Skeletal muscle satellite cell (primary cell): ENCODE data around the gene SPRTN.
A peak's percentile ranks its signal among the peaks of the same experiment; 100 is the strongest.

Experiments
- H3K27me3 ChIP-seq: 2 replicates; pipeline ENCODE4 v1.7.0; 2013; ENCODE audit warnings: low read length; ENCODE audit not compliant: control insufficient read depth, insufficient read depth
- H3K36me3 ChIP-seq: 2 replicates; pipeline ENCODE4 v1.7.0; 2013; ENCODE audit warnings: mild to moderate bottlenecking, control low read depth, low read length; ENCODE audit not compliant: insufficient read depth
- H3K4me1 ChIP-seq: 2 replicates; pipeline ENCODE4 v1.7.0; 2013; ENCODE audit warnings: low read length; ENCODE audit not compliant: control insufficient read depth, insufficient read depth
- H3K4me2 ChIP-seq: 2 replicates; pipeline ENCODE4 v1.7.0; 2013; ENCODE audit warnings: mild to moderate bottlenecking, low read length
- H3K4me3 ChIP-seq: 2 replicates; pipeline ENCODE4 v1.7.0; 2013; ENCODE audit warnings: low read length
- H3K9ac ChIP-seq: 2 replicates; pipeline ENCODE4 v1.7.0; 2013; ENCODE audit warnings: mild to moderate bottlenecking, low read depth, low read length, moderate library complexity
- H3K9me3 ChIP-seq: replicated peaks from 2 replicates; pipeline ENCODE4 v1.7.0; 2013; ENCODE audit warnings: mild to moderate bottlenecking, control low read depth, low read length

SPRTN gene

DNA sequence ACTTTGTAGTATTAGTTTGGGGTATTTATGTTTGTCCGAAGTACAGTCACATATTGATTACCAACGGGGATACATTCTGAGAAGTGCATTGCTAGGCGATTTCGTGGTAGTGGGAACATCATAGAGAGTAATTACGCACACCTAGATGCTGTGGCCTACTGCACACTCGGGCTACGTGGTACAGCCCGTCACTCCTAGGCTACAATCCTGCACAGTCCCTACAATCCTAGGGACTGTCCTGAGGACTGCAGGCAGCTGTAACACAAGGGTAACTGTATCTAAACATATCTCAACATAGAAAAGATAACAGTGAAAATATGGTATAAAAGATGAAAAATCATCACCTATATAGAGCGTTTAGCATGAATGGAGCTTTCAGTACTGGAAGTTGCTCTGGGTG is 19.0 kb upstream of the SPRTN start:
- Histone ChIP-seq H3K27me3 (no peaks in the 10 kb centered on the region), H3K4me2 (no peak overlapping the region), H3K9ac (no peak overlapping the region), H3K9me3 (no peaks in the 10 kb centered on the region), H3K4me3 (no peak overlapping the region), H3K4me1 (no peaks in the 10 kb centered on the region), H3K36me3 (no peaks in the 10 kb centered on the region)

DNA sequence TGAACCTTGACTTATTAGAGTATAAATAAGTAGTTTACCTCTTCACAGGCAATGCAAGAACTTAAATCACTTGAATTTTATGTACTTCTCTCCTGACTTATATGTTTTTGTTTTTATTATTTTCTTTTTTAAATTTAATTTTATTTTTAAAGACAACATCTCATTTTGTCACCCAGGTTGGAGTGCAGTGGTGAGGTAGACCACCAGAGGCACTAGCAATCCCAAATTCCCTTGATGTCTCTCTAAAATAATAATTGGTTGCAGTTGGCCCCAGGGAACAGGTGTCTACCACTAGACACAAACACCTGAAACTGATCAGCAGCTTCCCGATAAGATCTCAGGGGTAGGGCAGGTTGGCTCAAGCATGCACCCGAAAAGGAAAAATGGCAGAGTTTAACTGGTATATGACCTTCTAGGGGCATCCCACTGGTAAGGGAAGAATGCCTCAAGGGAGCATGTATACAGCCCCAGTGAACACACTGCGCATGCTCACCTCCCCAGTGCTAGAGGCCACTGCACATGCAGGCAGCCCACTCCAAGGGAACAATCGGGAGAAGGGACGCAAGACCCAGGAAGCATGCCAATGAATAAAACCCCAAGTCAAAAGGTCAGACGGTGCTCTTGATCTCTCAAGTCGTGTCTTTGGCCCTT is 15.1 kb upstream of the SPRTN start:
- Histone ChIP-seq H3K4me1 (no peaks in the 10 kb centered on the region), H3K4me3 (no peak overlapping the region), H3K9me3 (no peaks in the 10 kb centered on the region), H3K9ac (no peak overlapping the region), H3K27me3 (no peaks in the 10 kb centered on the region), H3K36me3 (no peaks in the 10 kb centered on the region), H3K4me2 (no peak overlapping the region)

- no peak overlapping the region for H3K4me3 ChIP-seq
- no peaks in the 10 kb centered on the region for H3K4me1 ChIP-seq
- H3K36me3 ChIP-seq = no peaks in the 10 kb centered on the region
- H3K9ac ChIP-seq = no peak overlapping the region
- H3K4me2 ChIP-seq = no peak overlapping the region
- H3K27me3 ChIP-seq = no peaks in the 10 kb centered on the region
- H3K9me3 ChIP-seq = no peaks in the 10 kb centered on the region
Measured at GRCh38 chr1:231324660-231325059, 13.4 kb upstream of the SPRTN start.

DNA sequence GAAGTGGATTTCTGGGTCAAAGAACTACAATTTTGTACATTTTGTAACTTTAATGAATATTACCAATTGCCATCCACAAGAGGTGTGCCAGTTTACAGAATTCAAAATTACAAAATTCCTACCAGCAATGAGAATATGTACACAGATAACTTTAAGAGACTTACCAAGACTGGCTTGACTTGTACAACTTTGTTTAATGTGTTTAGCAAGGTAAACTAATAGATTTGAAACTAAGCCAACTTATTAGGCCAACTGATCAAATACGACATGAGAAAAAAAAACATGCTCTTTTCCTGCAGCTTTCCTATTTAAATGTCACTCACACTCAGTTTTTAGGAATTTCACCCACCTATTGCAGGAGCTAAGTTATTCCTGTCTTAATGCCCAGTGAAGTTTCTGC is 11.8 kb upstream of the SPRTN start:
- Histone ChIP-seq H3K4me2 (no peak overlapping the region), H3K27me3 (no peaks in the 10 kb centered on the region), H3K4me1 (no peaks in the 10 kb centered on the region), H3K4me3 (no peak overlapping the region), H3K9ac (no peak overlapping the region), H3K36me3 (no peaks in the 10 kb centered on the region), H3K9me3 (no peaks in the 10 kb centered on the region)

DNA sequence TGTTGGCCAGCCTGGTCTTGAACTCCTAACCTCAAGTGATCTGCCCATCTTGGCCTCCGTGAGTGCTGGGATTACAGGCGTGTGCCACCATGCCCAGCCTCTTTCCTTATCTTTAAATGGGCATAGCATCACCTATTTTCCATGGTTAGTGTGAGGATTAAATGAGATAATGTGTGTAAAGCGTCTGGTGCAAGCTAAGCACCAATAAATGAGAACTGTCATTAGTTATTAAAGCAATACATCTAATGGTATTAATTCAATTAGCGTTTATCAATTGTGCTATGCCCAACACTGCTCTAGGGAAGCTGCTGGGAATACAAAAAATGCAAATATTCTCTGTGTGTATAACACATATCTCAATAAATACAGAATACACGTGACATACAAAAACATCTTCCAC is 10.5 kb upstream of the SPRTN start:
- H3K4me3 ChIP-seq = no peak overlapping the region
- no peaks in the 10 kb centered on the region for H3K27me3 ChIP-seq

GRCh38 chr1:231329483-231329882 is 8.6 kb upstream of the SPRTN start:
- Histone ChIP-seq H3K4me3 (no peak overlapping the region), H3K9ac (no peak overlapping the region), H3K4me2 (no peak overlapping the region), H3K36me3 (peaks cover 10% of the 10 kb centered on the region), H3K9me3 (no peaks in the 10 kb centered on the region), H3K4me1 (peaks cover 14% of the 10 kb centered on the region), H3K27me3 (no peaks in the 10 kb centered on the region)

More for the DNA sequence above, 10.5 kb upstream of the SPRTN start:
- H3K4me1 ChIP-seq = no peaks in the 10 kb centered on the region
- H3K4me2 ChIP-seq = no peak overlapping the region
- H3K9ac ChIP-seq = no peak overlapping the region
- H3K9me3 ChIP-seq = no peaks in the 10 kb centered on the region
- H3K36me3 ChIP-seq = no peaks in the 10 kb centered on the region

- Histone ChIP-seq H3K9me3 (no peaks in the 10 kb centered on the region), H3K36me3 (peaks cover 10% of the 10 kb centered on the region), H3K4me1 (peaks cover 32% of the 10 kb centered on the region), H3K9ac (no peak overlapping the region), H3K4me2 (peak overlapping the region; percentile 98), H3K27me3 (no peaks in the 10 kb centered on the region), H3K4me3 (peak overlapping the region; percentile 91)
Measured at GRCh38 chr1:231332761-231333160, 5.3 kb upstream of the SPRTN start.

DNA sequence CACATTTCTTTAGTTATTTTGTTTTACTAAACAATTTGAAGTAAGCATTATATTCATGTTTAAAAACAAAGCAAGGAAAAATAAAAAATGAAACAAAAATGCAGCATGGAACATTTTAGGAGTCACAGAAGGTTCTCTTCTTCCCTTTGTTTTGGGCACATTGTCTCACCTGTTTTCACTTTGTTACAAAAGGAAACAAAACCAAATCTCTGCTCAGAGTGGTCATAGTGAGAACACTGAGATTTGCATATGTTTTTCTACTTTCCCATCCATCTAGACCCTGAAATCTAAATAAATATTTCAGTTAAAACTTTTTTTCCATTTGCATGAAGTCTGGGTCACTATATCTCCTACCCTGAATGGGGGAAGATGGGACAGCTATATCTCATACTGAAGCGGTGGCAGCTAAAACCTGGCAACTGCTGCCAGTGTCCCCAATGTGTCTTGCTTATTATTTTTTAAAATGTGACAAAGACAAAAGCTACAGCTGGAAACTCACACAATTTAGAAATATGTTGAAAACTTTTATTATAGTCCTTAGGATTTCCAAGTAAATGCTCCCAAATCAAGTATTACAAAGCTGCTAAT is 3.9 kb upstream of the SPRTN start:
- H3K27me3 ChIP-seq = no peaks in the 10 kb centered on the region
- peaks cover 33% of the 10 kb centered on the region for H3K4me1 ChIP-seq
- peak overlapping the region; percentile 91 for H3K4me3 ChIP-seq
- peak overlapping the region; percentile 48 for H3K9ac ChIP-seq
- H3K4me2 ChIP-seq = peak overlapping the region; percentile 98
- no peaks in the 10 kb centered on the region for H3K9me3 ChIP-seq
- H3K36me3 ChIP-seq = peaks cover 10% of the 10 kb centered on the region

- H3K4me2 ChIP-seq = peak overlapping the region; percentile 98
- H3K9ac ChIP-seq = peak overlapping the region; percentile 48
- no peaks in the 10 kb centered on the region for H3K9me3 ChIP-seq
- H3K4me3 ChIP-seq = peak overlapping the region; percentile 91
- peaks cover 10% of the 10 kb centered on the region for H3K36me3 ChIP-seq
- no peaks in the 10 kb centered on the region for H3K27me3 ChIP-seq
- peaks cover 37% of the 10 kb centered on the region for H3K4me1 ChIP-seq
Measured at GRCh38 chr1:231334952-231335351, 3.1 kb upstream of the SPRTN start.

- H3K9ac ChIP-seq = peak overlapping the region; percentile 95
Measured at GRCh38 chr1:231335663-231336602, 2.2 kb upstream of the SPRTN start.

DNA sequence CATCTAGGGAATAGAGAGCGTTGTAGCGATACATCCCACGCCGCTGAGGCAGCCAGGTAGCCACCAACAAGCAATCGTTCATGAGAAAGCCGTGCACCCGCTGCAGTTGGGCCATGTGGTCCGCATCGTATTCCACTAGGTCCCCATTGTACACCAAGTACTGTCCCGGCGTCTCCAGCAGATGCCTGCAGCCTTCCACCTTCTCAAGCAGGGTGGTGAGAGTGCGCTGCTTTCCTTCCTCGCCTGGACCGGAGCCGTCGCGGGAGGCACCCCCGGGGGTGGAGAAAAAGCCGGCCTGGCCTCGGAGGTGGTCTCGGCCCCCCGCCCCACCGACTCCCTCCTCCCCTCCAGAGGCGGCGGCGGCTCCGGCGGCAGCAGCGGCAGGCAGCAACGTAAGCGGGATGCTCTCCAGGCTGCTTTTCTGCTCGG is 1.0 kb upstream of the SPRTN start:
- Histone ChIP-seq H3K9ac (peak overlapping the region; percentile 95), H3K36me3 (peaks cover 16% of the 10 kb centered on the region), H3K4me2 (peak overlapping the region; percentile 98), H3K9me3 (no peaks in the 10 kb centered on the region), H3K4me3 (peak overlapping the region; percentile 91), H3K27me3 (no peaks in the 10 kb centered on the region), H3K4me1 (peaks cover 37% of the 10 kb centered on the region)

More at GRCh38 chr1:231335663-231336602, 2.2 kb upstream of the SPRTN start:
- no peaks in the 10 kb centered on the region for H3K9me3 ChIP-seq
- H3K4me1 ChIP-seq = peaks cover 37% of the 10 kb centered on the region
- peak overlapping the region; percentile 91 for H3K4me3 ChIP-seq
- H3K4me2 ChIP-seq = peak overlapping the region; percentile 98
- no peaks in the 10 kb centered on the region for H3K27me3 ChIP-seq
- H3K36me3 ChIP-seq = peaks cover 11% of the 10 kb centered on the region
